Lung (tissue), 12 donors: ENCODE measurements around the gene GP9. TPM values are rescaled to one million over a fixed set of nuclear protein-coding genes. Genes with fewer than 3 reads are reported as not detected.

Source experiments
- ATAC-seq: fragments of 200-7000 bp; cut with Tn5 transposase; one replicate; pipeline ENCODE4 v1.9.1; 2020; ENCODE audit warnings: moderate number of reproducible peaks; ENCODE audit not compliant: insufficient read depth, low FRiP score
- DNase-seq, 3 donors: peaks; one replicate each; pipeline ENCODE4 v3.0.0-alpha.2; 2013 to 2017
- H3K27ac ChIP-seq, 2 donors: one replicate each; pipeline ENCODE4 v1.5.1; 2013; ENCODE audit warnings: mild to moderate bottlenecking in 2 of 2, moderate library complexity in 2 of 2, control low read depth in 1 of 2, inconsistent platforms in 1 of 2, low read depth in 1 of 2, low read length in 1 of 2
- H3K27me3 ChIP-seq, 3 donors: one replicate each; pipeline ENCODE4 v1.5.1; 2013; ENCODE audit warnings: low read length in 2 of 3; ENCODE audit not compliant: control insufficient read depth in 3 of 3, insufficient read depth in 3 of 3
- H3K36me3 ChIP-seq, 4 donors: one replicate each; pipeline ENCODE4 v1.5.1; 2013; ENCODE audit warnings: low read length in 4 of 4, mild to moderate bottlenecking in 1 of 4, moderate library complexity in 1 of 4; ENCODE audit not compliant: control insufficient read depth in 4 of 4, insufficient read depth in 4 of 4
- H3K4me1 ChIP-seq, 5 donors: one replicate each; pipeline ENCODE4 v1.5.1; 2013; ENCODE audit warnings: low read length in 5 of 5, mild to moderate bottlenecking in 2 of 5, moderate library complexity in 1 of 5; ENCODE audit not compliant: control insufficient read depth in 5 of 5, insufficient read depth in 5 of 5
- H3K4me3 ChIP-seq: one replicate; pipeline ENCODE4 v1.5.1; 2013; ENCODE audit warnings: mild to moderate bottlenecking, control low read depth, moderate library complexity
- H3K9ac ChIP-seq, 2 donors: one replicate each; pipeline ENCODE4 v1.5.1; 2013; ENCODE audit warnings: low read length in 2 of 2, control low read depth in 1 of 2; ENCODE audit not compliant: insufficient read depth in 1 of 2
- H3K9me3 ChIP-seq, 4 donors: one replicate each; pipeline ENCODE4 v1.5.1; 2013; ENCODE audit warnings: low read length in 3 of 4, mild to moderate bottlenecking in 1 of 4, moderate library complexity in 1 of 4; ENCODE audit not compliant: control insufficient read depth in 4 of 4, insufficient read depth in 3 of 4
- WGBS, 2 donors: extraction: QIAGEN DNeasy Blood & Tissue Kit; methylation state at CpG; one replicate each; pipeline ENCODE4 v1.1.7; 2013; 5-methylcytosine and 5-hydroxymethylcytosine counted together
- polyA plus RNA-seq, 2 donors: library from polyadenylated mRNA; stranded (reverse); fragments of 200-250 nt; gene quantifications; one replicate each; pipeline ENCODE4 v1.2.1, GENCODE V29; 2013
- total RNA-seq, 2 donors: library from RNA; depleted of rRNA in 1 of 2; stranded (reverse); fragments of >200 nt in 1 of 2; gene quantifications; one replicate each; pipeline ENCODE4 v1.2.1, GENCODE V29; 2014 to 2021
- TF ChIP-seq, protein P1 (sequence below): IDR thresholded peaks from 2 replicates; pipeline ENCODE4 v1.5.1; 2012; ENCODE audit warnings: mild to moderate bottlenecking; ENCODE audit errors: control extremely low read depth, extremely low read depth
- donor health status: control.
- donor health status: control.
- donor health status: Bipolar disorder and iron deficiency.
- donor health status: healthy.
- donor health status: DM: yes; HTN: yes; CAD: no.

GP9 gene
- total and polyA plus RNA-seq, 4 donors, result 0.40 to 6.2 (median 2.2) TPM

DNA sequence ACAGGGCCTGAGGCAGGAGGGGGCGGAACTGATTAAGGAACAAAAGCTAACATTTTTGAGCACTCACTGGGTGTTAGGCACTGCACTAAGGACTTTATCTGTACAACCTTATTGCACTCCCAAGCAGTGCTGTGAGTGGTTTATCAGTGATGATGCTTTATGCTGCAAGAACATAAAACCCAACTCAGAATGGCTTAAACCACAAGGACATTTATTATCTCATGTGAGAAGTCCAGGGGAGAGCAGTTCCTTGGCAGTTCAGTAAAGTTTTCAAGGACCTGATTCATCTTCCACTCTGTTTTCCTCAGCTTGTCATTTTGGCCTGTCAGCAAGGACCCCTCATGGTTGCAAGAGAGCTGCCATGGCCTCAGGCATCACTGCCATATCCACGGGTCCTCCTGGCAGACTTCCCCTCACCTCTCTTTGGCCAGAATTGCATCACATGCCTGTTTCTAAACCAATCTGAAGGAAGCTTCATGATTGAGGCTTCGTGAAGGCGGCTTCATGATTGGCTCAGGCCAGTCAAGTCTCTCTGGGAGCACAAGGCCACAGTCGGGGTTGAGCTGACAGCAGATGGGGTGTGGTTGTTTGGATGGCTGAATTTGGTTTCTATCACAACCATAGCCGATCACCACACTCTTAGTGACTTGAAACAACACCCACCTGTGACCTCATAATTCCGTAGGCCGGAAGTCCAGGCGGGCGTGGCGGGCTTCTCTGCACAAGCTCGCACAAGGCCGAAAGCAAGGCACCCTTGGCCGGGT lies 43.7 kb upstream of the GP9 start:
- Histone ChIP-seq H3K36me3 (no peaks in the 10 kb centered on the region), H3K4me3 (no peak overlapping the region), H3K4me1 (peaks cover 0 to 73% (median 35%) of the 10 kb centered on the region in 5 donors), H3K9me3 (no peaks in the 10 kb centered on the region), H3K27me3 (no peaks in the 10 kb centered on the region), H3K9ac (no peak overlapping the region), H3K27ac (peak overlapping the region; percentile 79 to 80)
- ATAC-seq, result no peak
- TF ChIP-seq, protein P1, sequence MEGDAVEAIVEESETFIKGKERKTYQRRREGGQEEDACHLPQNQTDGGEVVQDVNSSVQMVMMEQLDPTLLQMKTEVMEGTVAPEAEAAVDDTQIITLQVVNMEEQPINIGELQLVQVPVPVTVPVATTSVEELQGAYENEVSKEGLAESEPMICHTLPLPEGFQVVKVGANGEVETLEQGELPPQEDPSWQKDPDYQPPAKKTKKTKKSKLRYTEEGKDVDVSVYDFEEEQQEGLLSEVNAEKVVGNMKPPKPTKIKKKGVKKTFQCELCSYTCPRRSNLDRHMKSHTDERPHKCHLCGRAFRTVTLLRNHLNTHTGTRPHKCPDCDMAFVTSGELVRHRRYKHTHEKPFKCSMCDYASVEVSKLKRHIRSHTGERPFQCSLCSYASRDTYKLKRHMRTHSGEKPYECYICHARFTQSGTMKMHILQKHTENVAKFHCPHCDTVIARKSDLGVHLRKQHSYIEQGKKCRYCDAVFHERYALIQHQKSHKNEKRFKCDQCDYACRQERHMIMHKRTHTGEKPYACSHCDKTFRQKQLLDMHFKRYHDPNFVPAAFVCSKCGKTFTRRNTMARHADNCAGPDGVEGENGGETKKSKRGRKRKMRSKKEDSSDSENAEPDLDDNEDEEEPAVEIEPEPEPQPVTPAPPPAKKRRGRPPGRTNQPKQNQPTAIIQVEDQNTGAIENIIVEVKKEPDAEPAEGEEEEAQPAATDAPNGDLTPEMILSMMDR, result no peak
- 62 to 75% methylated on average over 14 of the region's 14 CpGs for WGBS, 2 donors
- peak in 1 of 3 donors; percentile 27 for DNase-seq

DNA sequence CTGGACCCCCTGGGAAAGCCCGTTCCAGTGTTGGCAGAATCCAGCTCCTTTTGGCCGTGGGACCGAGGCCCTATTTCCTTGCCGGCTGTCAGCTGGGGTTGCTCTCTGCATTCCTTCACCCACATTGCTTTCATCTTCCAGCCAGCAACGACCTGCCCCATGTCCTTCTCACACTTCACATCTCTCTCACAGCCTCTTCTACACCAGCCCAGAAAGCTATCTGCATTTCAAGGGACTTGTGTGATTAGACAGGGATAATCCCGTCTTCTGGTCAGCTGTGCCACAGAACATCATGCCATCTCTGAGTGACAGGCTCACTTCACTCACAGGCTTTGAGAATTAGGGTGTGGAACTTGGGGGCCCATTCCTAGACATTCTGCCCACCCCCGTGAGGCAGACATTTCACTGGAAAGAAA lies 43.1 kb upstream of the GP9 start:
- Histone ChIP-seq H3K4me1 (peaks cover 0 to 78% (median 39%) of the 10 kb centered on the region in 5 donors), H3K27ac (peak overlapping the region; percentile 79 to 80), H3K9me3 (no peaks in the 10 kb centered on the region), H3K4me3 (no peak overlapping the region), H3K27me3 (no peaks in the 10 kb centered on the region), H3K36me3 (no peaks in the 10 kb centered on the region), H3K9ac (no peak overlapping the region)
- ATAC-seq (no peak), DNase-seq (peak; percentile 79 to 85 (median 84))
- TF ChIP-seq, protein P1, result no peak
- 46 to 57% methylated on average over 7 of the region's 7 CpGs for WGBS, 2 donors

DNA sequence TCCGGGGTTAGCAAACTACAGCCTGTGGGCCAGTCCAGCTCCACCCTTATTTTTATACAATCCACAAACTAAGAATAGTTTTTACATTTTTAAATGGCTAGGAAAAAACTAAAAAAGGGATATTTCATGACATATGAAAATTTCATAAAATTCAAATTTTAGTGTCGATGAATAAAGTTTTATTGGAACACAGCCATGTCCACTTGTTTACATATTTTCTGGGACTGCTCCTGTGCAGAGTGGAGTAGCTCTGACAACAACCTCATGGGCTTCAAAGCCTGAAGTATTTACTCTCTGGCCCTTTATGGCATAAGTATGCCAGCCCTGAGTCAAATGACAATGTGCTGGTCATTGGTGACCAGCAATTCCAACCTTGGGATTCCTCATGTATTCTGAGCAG lies 42.3 kb upstream of the GP9 start:
- peak overlapping the region in 1 of 2 donors; percentile 80 for H3K27ac ChIP-seq
- WGBS, 2 donors, result 59 to 60% methylated on average over 2 of the region's 2 CpGs
- no peaks in the 10 kb centered on the region for H3K9me3 ChIP-seq
- no peak for DNase-seq
- no peaks in the 10 kb centered on the region for H3K27me3 ChIP-seq
- no peaks in the 10 kb centered on the region for H3K36me3 ChIP-seq
- ATAC-seq, result no peak
- peaks cover 0 to 83% (median 39%) of the 10 kb centered on the region in 5 donors for H3K4me1 ChIP-seq
- TF ChIP-seq, protein P1, result no peak
- H3K4me3 ChIP-seq, result no peak overlapping the region
- no peak overlapping the region for H3K9ac ChIP-seq
